Keratinocyte (primary cell): ENCODE data around the gene HUS1B. TPM values are rescaled to one million over a fixed set of nuclear protein-coding genes. Genes with fewer than 3 reads are reported as not detected.
"Not testable (repeated sequence)": the region's sequence is repeated elsewhere in the genome, so short reads cannot be mapped to it uniquely, and the experiment has no call there.

Experiments used
- DNase-seq: peaks from one replicate; pipeline ENCODE4 v3.0.0-alpha.2; 2011; ENCODE audit warnings: low read depth, missing footprints, low spot score
- FAIRE-seq: peaks from 2 replicates; lab custom pipeline; 2011; peaks lifted over from hg19 to GRCh38; lab: Jason Lieb, UNC
- H2AFZ ChIP-seq: 2 replicates; pipeline ENCODE4 v1.6.0; 2012; ENCODE audit warnings: low read length, control low read depth, inconsistent platforms; ENCODE audit not compliant: control insufficient read depth
- H3K27ac ChIP-seq: 2 replicates; pipeline ENCODE4 v1.5.1; 2011; ENCODE audit warnings: low read length; ENCODE audit not compliant: control insufficient read depth, insufficient read depth
- H3K27me3 ChIP-seq: 3 replicates; pipeline ENCODE4 v1.6.0; 2011; ENCODE audit warnings: low read length; ENCODE audit not compliant: control insufficient read depth, insufficient read depth; ENCODE audit errors: extremely low read depth
- H3K36me3 ChIP-seq, 2 experiments: 2 replicates in 1 of 2; 3 replicates in 1 of 2; pipeline ENCODE4 v1.5.1; 2011; ENCODE audit warnings: low read length in 2 of 2, mild to moderate bottlenecking in 1 of 2; ENCODE audit not compliant: control insufficient read depth in 2 of 2, insufficient read depth in 2 of 2; ENCODE audit errors: extremely low read depth in 1 of 2
- H3K4me1 ChIP-seq: 3 replicates; pipeline ENCODE4 v1.5.1; 2011; ENCODE audit warnings: low read length; ENCODE audit not compliant: control insufficient read depth, insufficient read depth; ENCODE audit errors: extremely low read depth
- H3K4me2 ChIP-seq: 3 replicates; pipeline ENCODE4 v1.6.0; 2011; ENCODE audit warnings: low read depth, low read length; ENCODE audit not compliant: control insufficient read depth, insufficient read depth; ENCODE audit errors: extremely low read depth
- H3K4me3 ChIP-seq, 3 experiments: fragments of 200-600 bp in 1 of 3; sonication (generic) in 1 of 3; 2 replicates in 2 of 3; 3 replicates in 1 of 3; pipeline ENCODE4 v1.5.1; 2011 to 2016; ENCODE audit warnings: low read length in 3 of 3, mild to moderate bottlenecking in 3 of 3, control low read depth in 2 of 3, inconsistent platforms in 1 of 3, low read depth in 1 of 3, mixed read lengths in 1 of 3, mixed run types in 1 of 3, moderate library complexity in 1 of 3; ENCODE audit not compliant: control insufficient read depth in 2 of 3, insufficient read depth in 2 of 3; ENCODE audit errors: extremely low read depth in 1 of 3
- H3K79me2 ChIP-seq: 2 replicates; pipeline ENCODE4 v1.6.0; 2012; ENCODE audit warnings: low read length; ENCODE audit not compliant: control insufficient read depth, insufficient read depth
- H3K9ac ChIP-seq: 3 replicates; pipeline ENCODE4 v1.6.0; 2011; ENCODE audit warnings: low read length; ENCODE audit not compliant: control insufficient read depth, insufficient read depth; ENCODE audit errors: extremely low read depth
- H3K9me1 ChIP-seq: 3 replicates; pipeline ENCODE4 v1.6.0; 2011; ENCODE audit warnings: low read length; ENCODE audit not compliant: control insufficient read depth, insufficient read depth; ENCODE audit errors: extremely low read depth
- H3K9me3 ChIP-seq: 2 replicates; pipeline ENCODE4 v1.5.1; 2012; ENCODE audit warnings: low read depth, low read length; ENCODE audit not compliant: control insufficient read depth
- H4K20me1 ChIP-seq: 3 replicates; pipeline ENCODE4 v1.6.0; 2011; ENCODE audit warnings: low read length; ENCODE audit not compliant: control insufficient read depth, insufficient read depth; ENCODE audit errors: extremely low read depth
- EZH2 ChIP-seq: IDR thresholded peaks from one replicate; pipeline ENCODE4 v1.6.1; 2012; ENCODE audit warnings: inconsistent platforms, mild to moderate bottlenecking, low read length, moderate library complexity
- dilution Hi-C: fragments of 300-500 bp; cut with MboI; formaldehyde crosslinking; loops from one replicate; pipeline ENCODE4 v1.7.0; 2020; ENCODE audit warnings: low sequenced_read_pairs; ENCODE audit not compliant: extremely low pct_ligation_motif_present
- polyA plus RNA-seq, 5 experiments: library from polyadenylated mRNA; depleted of rRNA in 3 of 5; stranded (reverse) in 3 of 5; stranded (forward) in 1 of 5; unstranded in 1 of 5; fragments of >200 nt; gene quantifications; 1 replicate in 1 of 5; 2 replicates in 3 of 5; 3 replicates in 1 of 5; pipeline versions ENCODE4 v1.2.1 to v1.2.3, GENCODE V29; 2011 to 2012; ENCODE audit warnings: missing spikeins in 2 of 5, low read depth in 1 of 5, low replicate concordance in 1 of 5
- TF ChIP-seq, protein P1 (sequence below), 3 experiments: IDR thresholded peaks in 1 of 3; conservative IDR thresholded peaks in 1 of 3; optimal IDR thresholded peaks in 1 of 3; 2 replicates in 2 of 3; 3 replicates in 1 of 3; pipeline versions ENCODE3 to v1.5.1; 2011; ENCODE audit warnings: low read length in 3 of 3, mild to moderate bottlenecking in 3 of 3, moderate library complexity in 2 of 3, control low read depth in 1 of 3, inconsistent platforms in 1 of 3; ENCODE audit not compliant: insufficient read depth in 2 of 3; ENCODE audit errors: extremely low read depth in 1 of 3

The HUS1B gene
- polyA plus RNA-seq, 1 donor (not counting 4 experiments of a cell fraction or from before 2014, with no cell fraction given): 0.13 TPM

DNA sequence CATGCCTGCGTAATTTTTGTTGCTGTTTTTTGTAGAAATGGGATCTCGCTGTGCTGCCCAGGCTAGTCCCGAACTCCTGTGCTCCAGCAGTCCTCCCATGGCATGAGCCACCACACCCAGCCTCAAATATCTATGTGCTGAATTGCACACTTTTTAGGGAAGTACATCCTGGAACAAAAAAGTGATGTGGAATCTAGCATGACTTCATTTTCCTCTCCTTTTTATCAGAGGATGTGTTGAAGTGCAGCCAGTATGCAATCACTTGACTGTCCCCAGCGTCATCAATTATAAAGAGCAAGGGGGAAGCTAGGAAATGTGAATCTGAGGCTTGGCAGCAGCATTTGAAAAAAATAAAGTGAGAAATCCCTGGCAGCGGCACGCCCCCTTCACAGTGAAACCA lies 42.4 kb upstream of the HUS1B start:
- Histone ChIP-seq H3K27me3 (no peaks in the 10 kb centered on the region), H3K27ac (no peak overlapping the region), H3K36me3 (no peaks in the 10 kb centered on the region), H3K4me2 (no peak overlapping the region), H4K20me1 (no peaks in the 10 kb centered on the region), H3K4me1 (no peaks in the 10 kb centered on the region), H3K9me3 (no peaks in the 10 kb centered on the region), H2AFZ (no peak overlapping the region), H3K4me3 (no peak overlapping the region), H3K9ac (no peak overlapping the region), H3K79me2 (no peaks in the 10 kb centered on the region), H3K9me1 (no peaks in the 10 kb centered on the region)
- DNase-seq (no peak), FAIRE-seq (no peak)
- TF ChIP-seq, protein P1, sequence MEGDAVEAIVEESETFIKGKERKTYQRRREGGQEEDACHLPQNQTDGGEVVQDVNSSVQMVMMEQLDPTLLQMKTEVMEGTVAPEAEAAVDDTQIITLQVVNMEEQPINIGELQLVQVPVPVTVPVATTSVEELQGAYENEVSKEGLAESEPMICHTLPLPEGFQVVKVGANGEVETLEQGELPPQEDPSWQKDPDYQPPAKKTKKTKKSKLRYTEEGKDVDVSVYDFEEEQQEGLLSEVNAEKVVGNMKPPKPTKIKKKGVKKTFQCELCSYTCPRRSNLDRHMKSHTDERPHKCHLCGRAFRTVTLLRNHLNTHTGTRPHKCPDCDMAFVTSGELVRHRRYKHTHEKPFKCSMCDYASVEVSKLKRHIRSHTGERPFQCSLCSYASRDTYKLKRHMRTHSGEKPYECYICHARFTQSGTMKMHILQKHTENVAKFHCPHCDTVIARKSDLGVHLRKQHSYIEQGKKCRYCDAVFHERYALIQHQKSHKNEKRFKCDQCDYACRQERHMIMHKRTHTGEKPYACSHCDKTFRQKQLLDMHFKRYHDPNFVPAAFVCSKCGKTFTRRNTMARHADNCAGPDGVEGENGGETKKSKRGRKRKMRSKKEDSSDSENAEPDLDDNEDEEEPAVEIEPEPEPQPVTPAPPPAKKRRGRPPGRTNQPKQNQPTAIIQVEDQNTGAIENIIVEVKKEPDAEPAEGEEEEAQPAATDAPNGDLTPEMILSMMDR (optimal IDR thresholded peaks at IDR 0.05 in 1 of 3, IDR thresholded peaks at IDR 0.05 in 1 of 3, conservative IDR thresholded peaks at IDR 0.05 in 1 of 3; ENCODE audit: extremely low read depth in 1 of 3, insufficient read depth in 2 of 3, low read length in 3 of 3): no peak
- no peak for TF ChIP-seq EZH2
- dilution Hi-C loops: no loop called here

DNA sequence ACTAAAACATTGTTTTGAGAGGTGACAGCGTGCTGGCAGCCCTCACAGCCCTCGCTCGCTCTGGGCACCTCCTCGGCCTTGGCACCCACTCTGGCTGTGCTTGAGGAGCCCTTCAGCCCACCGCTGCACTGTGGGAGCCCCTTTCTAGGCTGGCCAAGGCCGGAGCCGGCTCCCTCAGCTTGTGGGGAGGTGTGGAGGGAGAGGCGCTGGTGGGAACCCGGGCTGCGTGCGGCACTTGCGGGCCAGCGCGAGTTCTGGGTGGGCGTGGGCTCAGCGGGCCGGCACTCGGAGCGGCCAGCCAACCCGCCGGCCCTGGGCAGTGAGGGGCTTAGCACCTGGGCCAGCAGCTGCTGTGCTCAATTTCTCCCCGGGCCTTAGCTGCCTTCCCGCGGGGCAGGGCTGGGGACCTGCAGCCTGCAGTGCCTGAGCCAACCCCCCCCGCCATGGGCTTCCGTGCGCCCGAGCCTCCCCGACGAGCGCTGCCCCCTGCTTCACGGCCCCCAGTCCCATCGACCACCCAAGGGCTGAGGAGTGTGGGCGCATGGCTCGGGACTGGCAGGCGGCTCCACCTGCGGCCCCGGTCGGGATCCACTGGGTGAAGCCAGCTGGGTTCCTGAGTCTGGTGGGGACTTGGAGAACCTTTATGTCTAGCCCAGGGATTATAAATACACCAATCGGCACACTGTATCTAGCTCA lies 37.7 kb upstream of the HUS1B start:
- H3K4me3 ChIP-seq, H3K9ac ChIP-seq, H3K9me1 ChIP-seq, H2AFZ ChIP-seq, H3K9me3 ChIP-seq, H3K27ac ChIP-seq, DNase-seq, H3K36me3 ChIP-seq, dilution Hi-C loops, FAIRE-seq, H3K27me3 ChIP-seq, H4K20me1 ChIP-seq, H3K4me2 ChIP-seq: not testable (repeated sequence)
- Histone ChIP-seq H3K79me2 (peaks cover 28% of the 10 kb centered on the region), H3K4me1 (peaks cover 15% of the 10 kb centered on the region)

DNA sequence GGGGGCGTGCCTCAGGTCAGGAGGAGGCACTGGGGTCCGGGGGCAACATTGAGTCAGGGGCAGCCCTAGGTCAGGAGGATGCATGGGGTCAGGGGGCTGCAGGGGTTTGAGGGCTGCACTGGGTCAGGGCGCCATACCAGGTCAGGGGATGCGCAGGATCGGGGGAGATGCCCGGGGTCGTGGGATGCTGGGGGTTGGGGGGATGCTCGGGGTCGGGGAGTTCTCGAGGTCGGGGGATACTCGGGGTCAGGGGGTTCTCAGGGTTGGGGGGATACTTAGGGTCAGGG lies 36.8 kb upstream of the HUS1B start:
- FAIRE-seq: no peak
- Histone ChIP-seq H3K4me3 (peak overlapping the region; percentile 87 to 93 (median 89)), H3K9ac (peak overlapping the region; percentile 85), H3K27me3 (no peaks in the 10 kb centered on the region), H3K9me1 (no peaks in the 10 kb centered on the region), H3K27ac (no peak overlapping the region), H3K4me2 (peak overlapping the region; percentile 87), H3K4me1 (peaks cover 15% of the 10 kb centered on the region), H4K20me1 (peaks cover 2% of the 10 kb centered on the region), H3K36me3 (peaks cover 3% of the 10 kb centered on the region in 2 experiments), H3K9me3 (no peaks in the 10 kb centered on the region), H3K79me2 (peaks cover 37% of the 10 kb centered on the region), H2AFZ (no peak overlapping the region)
- dilution Hi-C loops: no loop called here
- no peak for TF ChIP-seq EZH2
- TF ChIP-seq, protein P1 (optimal IDR thresholded peaks at IDR 0.05 in 1 of 3, IDR thresholded peaks at IDR 0.05 in 1 of 3, conservative IDR thresholded peaks at IDR 0.05 in 1 of 3; ENCODE audit: extremely low read depth in 1 of 3, insufficient read depth in 2 of 3, low read length in 3 of 3): no peak
- no peak for DNase-seq
